Peyer's patch (tissue), 4 donors: ENCODE results near the gene LMO1.

Experiments
- POLR2A ChIP-seq, 2 donors: fragments of 450-650 bp; IDR thresholded peaks; one replicate each; pipeline ENCODE4 v1.5.1; 2017; ENCODE audit warnings: antibody characterized with exemption in 2 of 2, mild to moderate bottlenecking in 2 of 2, moderate library complexity in 2 of 2
- TF ChIP-seq, protein P1 (sequence below), 6 experiments: fragments of 450-650 bp in 4 of 6; fragments of 200-600 bp in 2 of 6; sonication (generic) in 1 of 6; IDR thresholded peaks; one replicate each; pipeline ENCODE4 v1.5.1; 2017 to 2019; ENCODE audit warnings: antibody characterized with exemption in 6 of 6, mild to moderate bottlenecking in 3 of 6, moderate library complexity in 1 of 6

DNA sequence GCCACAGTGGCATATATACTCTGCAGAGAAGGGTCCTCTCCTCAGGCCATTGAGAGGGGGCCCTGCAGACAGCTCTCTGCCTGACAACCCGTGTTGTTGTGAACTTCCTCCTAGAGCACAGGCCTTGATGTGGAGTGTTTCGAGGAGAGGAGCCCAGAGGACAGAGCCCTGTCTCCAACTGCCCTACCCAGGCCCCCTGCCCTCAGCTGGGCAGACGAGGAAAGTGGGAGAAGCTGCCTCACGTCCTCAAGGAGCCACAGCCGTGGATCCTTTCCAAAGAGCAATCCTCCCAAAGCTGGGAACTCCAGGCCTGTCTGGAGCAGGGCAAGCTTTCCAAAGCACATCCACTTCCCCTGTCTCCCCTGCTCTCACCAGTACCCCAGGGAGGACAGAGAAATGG is 10.7 kb downstream of the LMO1 start:
- TF ChIP-seq POLR2A (IDR thresholded peaks at IDR 0.05) = no peak
- TF ChIP-seq, protein P1, sequence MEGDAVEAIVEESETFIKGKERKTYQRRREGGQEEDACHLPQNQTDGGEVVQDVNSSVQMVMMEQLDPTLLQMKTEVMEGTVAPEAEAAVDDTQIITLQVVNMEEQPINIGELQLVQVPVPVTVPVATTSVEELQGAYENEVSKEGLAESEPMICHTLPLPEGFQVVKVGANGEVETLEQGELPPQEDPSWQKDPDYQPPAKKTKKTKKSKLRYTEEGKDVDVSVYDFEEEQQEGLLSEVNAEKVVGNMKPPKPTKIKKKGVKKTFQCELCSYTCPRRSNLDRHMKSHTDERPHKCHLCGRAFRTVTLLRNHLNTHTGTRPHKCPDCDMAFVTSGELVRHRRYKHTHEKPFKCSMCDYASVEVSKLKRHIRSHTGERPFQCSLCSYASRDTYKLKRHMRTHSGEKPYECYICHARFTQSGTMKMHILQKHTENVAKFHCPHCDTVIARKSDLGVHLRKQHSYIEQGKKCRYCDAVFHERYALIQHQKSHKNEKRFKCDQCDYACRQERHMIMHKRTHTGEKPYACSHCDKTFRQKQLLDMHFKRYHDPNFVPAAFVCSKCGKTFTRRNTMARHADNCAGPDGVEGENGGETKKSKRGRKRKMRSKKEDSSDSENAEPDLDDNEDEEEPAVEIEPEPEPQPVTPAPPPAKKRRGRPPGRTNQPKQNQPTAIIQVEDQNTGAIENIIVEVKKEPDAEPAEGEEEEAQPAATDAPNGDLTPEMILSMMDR (IDR thresholded peaks at IDR 0.05) = no peak
